ENCODE data around the gene ST8SIA5.

DNA sequence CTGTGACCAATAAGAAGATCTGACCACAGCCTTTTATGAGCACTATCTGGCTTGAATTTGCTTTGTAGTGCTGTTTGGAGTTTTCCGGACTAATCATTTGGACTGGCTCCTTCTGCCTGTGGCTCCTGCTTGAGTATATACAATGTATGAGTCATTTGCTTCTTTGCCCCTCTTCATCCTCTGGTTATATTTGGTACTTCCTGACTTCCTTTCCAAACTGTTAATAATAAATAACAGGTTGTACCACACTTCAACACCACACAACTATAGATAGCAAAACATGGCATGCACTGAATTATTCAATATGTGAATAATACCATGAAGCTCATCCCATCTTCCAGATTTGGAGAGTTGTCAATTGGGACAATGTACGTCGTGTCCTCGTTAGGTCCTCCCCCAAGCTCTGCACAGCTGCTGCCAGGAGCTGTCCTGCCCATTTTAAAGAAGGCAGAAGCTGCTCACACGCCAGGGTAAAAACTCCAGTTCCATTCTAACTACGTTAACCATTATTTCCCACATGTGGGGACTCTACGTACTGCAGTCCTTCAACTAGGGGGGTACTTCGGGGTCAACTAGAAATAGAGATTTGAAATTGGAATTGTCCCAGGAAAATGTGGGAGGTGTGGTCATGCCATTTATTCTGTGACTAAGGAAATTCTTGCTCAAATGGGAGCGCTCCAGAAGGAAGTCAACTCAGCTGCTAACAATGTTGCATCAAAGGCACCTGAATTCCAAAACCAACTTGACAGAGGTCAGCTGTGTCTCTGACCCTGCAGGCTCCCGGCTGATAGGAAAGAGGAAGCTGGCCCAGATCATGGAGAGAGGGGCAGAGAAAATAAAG, 38.1 kb downstream of the ST8SIA5 start:
- TF ChIP-seq, protein P1, sequence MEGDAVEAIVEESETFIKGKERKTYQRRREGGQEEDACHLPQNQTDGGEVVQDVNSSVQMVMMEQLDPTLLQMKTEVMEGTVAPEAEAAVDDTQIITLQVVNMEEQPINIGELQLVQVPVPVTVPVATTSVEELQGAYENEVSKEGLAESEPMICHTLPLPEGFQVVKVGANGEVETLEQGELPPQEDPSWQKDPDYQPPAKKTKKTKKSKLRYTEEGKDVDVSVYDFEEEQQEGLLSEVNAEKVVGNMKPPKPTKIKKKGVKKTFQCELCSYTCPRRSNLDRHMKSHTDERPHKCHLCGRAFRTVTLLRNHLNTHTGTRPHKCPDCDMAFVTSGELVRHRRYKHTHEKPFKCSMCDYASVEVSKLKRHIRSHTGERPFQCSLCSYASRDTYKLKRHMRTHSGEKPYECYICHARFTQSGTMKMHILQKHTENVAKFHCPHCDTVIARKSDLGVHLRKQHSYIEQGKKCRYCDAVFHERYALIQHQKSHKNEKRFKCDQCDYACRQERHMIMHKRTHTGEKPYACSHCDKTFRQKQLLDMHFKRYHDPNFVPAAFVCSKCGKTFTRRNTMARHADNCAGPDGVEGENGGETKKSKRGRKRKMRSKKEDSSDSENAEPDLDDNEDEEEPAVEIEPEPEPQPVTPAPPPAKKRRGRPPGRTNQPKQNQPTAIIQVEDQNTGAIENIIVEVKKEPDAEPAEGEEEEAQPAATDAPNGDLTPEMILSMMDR (IDR thresholded peaks at IDR 0.05): no peak
- no peak for TF ChIP-seq NR2C2 (CRISPR knock-in tag; IDR thresholded peaks at IDR 0.05)
- TF ChIP-seq ESRRA (CRISPR knock-in tag; IDR thresholded peaks at IDR 0.05; ENCODE audit: borderline replicate concordance): no peak
- no peak for TF ChIP-seq FOXP1 (CRISPR knock-in tag; IDR thresholded peaks at IDR 0.05; ENCODE audit: borderline replicate concordance)
- TF ChIP-seq JUN (CRISPR knock-in tag; IDR thresholded peaks at IDR 0.05): no peak
- TF ChIP-seq, protein P2, sequence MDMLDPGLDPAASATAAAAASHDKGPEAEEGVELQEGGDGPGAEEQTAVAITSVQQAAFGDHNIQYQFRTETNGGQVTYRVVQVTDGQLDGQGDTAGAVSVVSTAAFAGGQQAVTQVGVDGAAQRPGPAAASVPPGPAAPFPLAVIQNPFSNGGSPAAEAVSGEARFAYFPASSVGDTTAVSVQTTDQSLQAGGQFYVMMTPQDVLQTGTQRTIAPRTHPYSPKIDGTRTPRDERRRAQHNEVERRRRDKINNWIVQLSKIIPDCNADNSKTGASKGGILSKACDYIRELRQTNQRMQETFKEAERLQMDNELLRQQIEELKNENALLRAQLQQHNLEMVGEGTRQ (CRISPR knock-in tag; IDR thresholded peaks at IDR 0.05): no peak
- TF ChIP-seq ZNF317 (CRISPR knock-in tag; IDR thresholded peaks at IDR 0.05; ENCODE audit: borderline replicate concordance, low read depth): no peak
- TF ChIP-seq SP1 (CRISPR knock-in tag; conservative IDR thresholded peaks at IDR 0.05): no peak
- TF ChIP-seq E2F4 (CRISPR knock-in tag; IDR thresholded peaks at IDR 0.05; ENCODE audit: borderline replicate concordance, low read depth): no peak
- TF ChIP-seq ZNF512 (CRISPR knock-in tag; IDR thresholded peaks at IDR 0.05; ENCODE audit: borderline replicate concordance): no peak
- no peak for TF ChIP-seq MAX (CRISPR knock-in tag; IDR thresholded peaks at IDR 0.05)
- TF ChIP-seq FOXJ3 (CRISPR knock-in tag; IDR thresholded peaks at IDR 0.05; ENCODE audit: borderline replicate concordance): no peak
- TF ChIP-seq ZNF232 (CRISPR knock-in tag; IDR thresholded peaks at IDR 0.05): no peak
